Natural killer cell (primary cell): Measurements from ENCODE around the gene THAP3. TPM values are rescaled to one million over a fixed set of nuclear protein-coding genes. Genes with fewer than 3 reads are reported as not detected.
A peak's percentile ranks its signal among the peaks of the same experiment; 100 is the strongest.

Source experiments
- ATAC-seq, 3 donors: fragments of 150-1000 bp in 2 of 3; fragments of 200-7000 bp in 1 of 3; cut with Tn5 transposase; 1 replicate in 1 of 3; 2 replicates in 2 of 3; pipeline ENCODE4 v1.10.0; 2021; ENCODE audit warnings: mild to moderate bottlenecking in 2 of 3, moderate library complexity in 2 of 3
- DNase-seq, 2 donors: peaks; one replicate each; pipeline versions ENCODE4 v3.0.0 to v3.0.0-alpha.2; 2013 to 2021; ENCODE audit warnings: mixed read lengths in 1 of 2
- H3K27ac ChIP-seq: one replicate; pipeline ENCODE4 v1.5.1; 2013; ENCODE audit warnings: mild to moderate bottlenecking, low read length
- H3K27me3 ChIP-seq: one replicate; pipeline ENCODE4 v1.6.1; 2013; ENCODE audit warnings: low read length; ENCODE audit not compliant: control insufficient read depth, insufficient read depth
- H3K36me3 ChIP-seq: one replicate; pipeline ENCODE4 v1.6.1; 2013; ENCODE audit warnings: low read length; ENCODE audit not compliant: control insufficient read depth, insufficient read depth
- H3K4me1 ChIP-seq: one replicate; pipeline ENCODE4 v1.6.1; 2013; ENCODE audit warnings: low read length; ENCODE audit not compliant: control insufficient read depth, insufficient read depth
- H3K4me3 ChIP-seq: one replicate; pipeline ENCODE4 v1.5.1; 2013; ENCODE audit warnings: low read length
- H3K9me3 ChIP-seq: one replicate; pipeline ENCODE4 v1.6.1; 2013; ENCODE audit warnings: low read length; ENCODE audit not compliant: control insufficient read depth, insufficient read depth
- H3K27ac Mint-ChIP-seq, 2 donors: one replicate each; pipeline ENCODE4 v1.8.0; 2022; ENCODE audit warnings: mild to moderate bottlenecking in 2 of 2, mixed read lengths in 2 of 2, moderate library complexity in 1 of 2
- H3K27me3 Mint-ChIP-seq, 2 donors: one replicate each; pipeline ENCODE4 v1.8.0; 2022; ENCODE audit warnings: low read depth in 2 of 2, mixed read lengths in 2 of 2
- H3K36me3 Mint-ChIP-seq: one replicate; pipeline ENCODE4 v1.8.0; 2022; ENCODE audit warnings: mixed read lengths
- H3K4me1 Mint-ChIP-seq, 2 donors: one replicate each; pipeline ENCODE4 v1.8.0; 2022; ENCODE audit warnings: mixed read lengths in 2 of 2
- H3K4me3 Mint-ChIP-seq: one replicate; pipeline ENCODE4 v1.8.0; 2022; ENCODE audit warnings: mild to moderate bottlenecking, moderate library complexity, mixed read lengths
- H3K9me3 Mint-ChIP-seq, 2 donors: one replicate each; pipeline ENCODE4 v1.8.0; 2022; ENCODE audit warnings: mixed read lengths in 2 of 2
- CTCF ChIP-seq: fragments of 200-600 bp; IDR thresholded peaks from one replicate; pipeline ENCODE4 v1.8.0; 2022; ENCODE audit warnings: antibody characterized with exemption
- WGBS: methylation state at CpG from one replicate; pipeline ENCODE4 v1.1.7; 2013; ENCODE audit warnings: missing lambda C conversion rate; ENCODE audit not compliant: insufficient coverage; 5-methylcytosine and 5-hydroxymethylcytosine counted together
- intact Hi-C: fragments of 100-400 bp; cut with micrococcal nuclease; formaldehyde crosslinking; loops from one replicate; pipeline ENCODE4 v1.14.2; 2022
- total RNA-seq, 4 donors: library from RNA; stranded (reverse); fragments of 120-200 nt in 1 of 4; gene quantifications; one replicate each; pipeline versions ENCODE4 v1.2.3 to v1.2.4, GENCODE V29; 2013 to 2022

Gene THAP3
- total RNA-seq, 3 donors from 2014 or later (not counting 1 experiment from before 2014, with no cell fraction given) = 11.7 to 23.4 (median 23.1) TPM

- Mint-ChIP-seq H3K4me3 (peak within 1 kb of the TSS; percentile 93), H3K27ac (peak within 1 kb of the TSS; percentile 94 to 99), H3K27me3 (no peaks in the 10 kb centered on the region), H3K4me1 (peaks cover 11 to 39% of the 10 kb centered on the region in 2 donors), H3K9me3 (no peaks in the 10 kb centered on the region), H3K36me3 (no peaks in the 10 kb centered on the region)
- Histone ChIP-seq H3K9me3 (no peaks in the 10 kb centered on the region), H3K4me3 (peak within 1 kb of the TSS; percentile 79), H3K4me1 (peaks cover 37% of the 10 kb centered on the region), H3K27ac (peak within 1 kb of the TSS; percentile 82), H3K27me3 (no peaks in the 10 kb centered on the region), H3K36me3 (no peaks in the 10 kb centered on the region)
- intact Hi-C loops = loop anchor here (1.0 kb wide), 1 partner anchor 22 kb away; no protein-coding TSS in a partner anchor
- no peak for TF ChIP-seq CTCF
- DNase-seq (peak; percentile 97 to 98), ATAC-seq (peak; percentile 97 to 98 (median 97))
- 18% methylated on average over 58 of the region's 58 CpGs for WGBS
Observed at GRCh38 chr1:6579374-6580118, 45.1 kb upstream of the THAP3 start, which contains the start of gene ZBTB48. Gene ZBTB48 (plus strand): TSS chr1:6579994. CDS start chr1:6580610, 616 bp downstream.

DNA sequence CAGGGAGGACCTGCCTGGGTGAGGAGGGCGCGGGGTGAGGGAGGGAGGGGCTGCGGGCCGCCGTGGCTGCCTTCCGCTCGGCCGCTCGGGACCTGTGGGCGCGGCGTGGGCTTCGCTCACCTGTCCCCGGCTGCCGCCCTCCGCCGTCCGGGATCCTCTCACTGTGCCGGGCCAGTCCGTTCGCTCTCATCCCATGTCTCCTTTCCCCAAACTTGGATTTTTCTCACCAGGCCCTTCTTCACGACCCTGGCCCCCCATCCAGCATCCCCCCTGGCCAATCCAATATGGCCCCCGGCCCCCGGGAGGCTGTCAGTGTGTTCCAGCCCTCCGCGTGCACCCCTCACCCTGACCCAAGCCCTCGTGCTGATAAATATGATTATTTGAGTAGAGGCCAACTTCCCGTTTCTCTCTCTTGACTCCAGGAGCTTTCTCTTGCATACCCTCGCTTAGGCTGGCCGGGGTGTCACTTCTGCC lies 44.5 kb upstream of the THAP3 start:
- peaks cover 39% of the 10 kb centered on the region for H3K4me1 ChIP-seq
- H3K4me1 Mint-ChIP-seq = peaks cover 17 to 45% of the 10 kb centered on the region in 2 donors
- no peak for DNase-seq
- no peak for TF ChIP-seq CTCF
- ATAC-seq = peak; percentile 4 to 43 (median 5)
- H3K27me3 ChIP-seq = no peaks in the 10 kb centered on the region
- H3K4me3 ChIP-seq = peak overlapping the region; percentile 79
- H3K4me3 Mint-ChIP-seq = peak overlapping the region; percentile 93
- no peaks in the 10 kb centered on the region for H3K36me3 Mint-ChIP-seq
- H3K27me3 Mint-ChIP-seq = no peaks in the 10 kb centered on the region
- no peaks in the 10 kb centered on the region for H3K36me3 ChIP-seq
- peak overlapping the region; percentile 82 for H3K27ac ChIP-seq
- WGBS = under 1% methylated on average over 30 of the region's 30 CpGs
- peak overlapping the region; percentile 94 to 99 for H3K27ac Mint-ChIP-seq
- intact Hi-C loops = no loop called here
- H3K9me3 Mint-ChIP-seq = no peaks in the 10 kb centered on the region
- no peaks in the 10 kb centered on the region for H3K9me3 ChIP-seq

GRCh38 chr1:6580593-6581409 lies 43.9 kb upstream of the THAP3 start:
- Histone ChIP-seq H3K4me1 (peaks cover 39% of the 10 kb centered on the region), H3K36me3 (no peaks in the 10 kb centered on the region), H3K9me3 (no peaks in the 10 kb centered on the region), H3K4me3 (peak overlapping the region; percentile 79), H3K27me3 (no peaks in the 10 kb centered on the region), H3K27ac (peak overlapping the region; percentile 82)
- intact Hi-C loops = no loop called here
- 40% methylated on average over 19 of the region's 19 CpGs for WGBS
- Mint-ChIP-seq H3K27me3 (no peaks in the 10 kb centered on the region), H3K4me1 (peaks cover 18 to 46% of the 10 kb centered on the region in 2 donors), H3K27ac (peak overlapping the region; percentile 94 to 99), H3K36me3 (no peaks in the 10 kb centered on the region), H3K9me3 (no peaks in the 10 kb centered on the region), H3K4me3 (peak overlapping the region; percentile 93)
- ATAC-seq (no peak), DNase-seq (no peak)
- no peak for TF ChIP-seq CTCF
